Neural cell (in vitro differentiated cells): ENCODE measurements around the gene KRT74.

ENCODE experiments used
- EP300 ChIP-seq: fragments of 450-650 bp; conservative IDR thresholded peaks from 2 replicates; pipeline ENCODE4 v1.6.1; 2014; ENCODE audit warnings: antibody characterized with exemption, mild to moderate bottlenecking, moderate library complexity; ENCODE audit not compliant: poor library complexity, severe bottlenecking
- EZH2 ChIP-seq: fragments of 200-600, 300-800 bp; shearing (Covaris generic), sonication (generic); IDR thresholded peaks from 2 replicates; pipeline ENCODE4 v1.6.1; 2014; ENCODE audit warnings: antibody characterized with exemption, low read length, borderline replicate concordance, mild to moderate bottlenecking; ENCODE audit not compliant: insufficient read depth, poor library complexity, severe bottlenecking
- POLR2AphosphoS5 ChIP-seq: IDR thresholded peaks from 2 replicates; pipeline ENCODE4 v1.6.1; 2012
- RAD21 ChIP-seq: fragments of 450-650 bp; conservative IDR thresholded peaks from 2 replicates; pipeline ENCODE4 v1.6.1; 2014; ENCODE audit warnings: antibody characterized with exemption, mild to moderate bottlenecking, moderate library complexity
- SMC3 ChIP-seq: fragments of 450-650 bp; conservative IDR thresholded peaks from 2 replicates; pipeline ENCODE4 v1.6.1; 2014; ENCODE audit warnings: antibody characterized with exemption, mild to moderate bottlenecking, moderate library complexity; ENCODE audit not compliant: poor library complexity
- TAF1 ChIP-seq: IDR thresholded peaks from 2 replicates; pipeline ENCODE4 v1.6.1; 2012; ENCODE audit warnings: low read depth
- TF ChIP-seq, protein P1 (sequence below): IDR thresholded peaks from 2 replicates; pipeline ENCODE4 v1.6.1; 2012; ENCODE audit warnings: borderline replicate concordance
- TF ChIP-seq, protein P2 (sequence below): fragments of 450-650 bp; IDR thresholded peaks from 2 replicates; pipeline ENCODE4 v1.5.1; 2014; ENCODE audit warnings: antibody characterized with exemption, mild to moderate bottlenecking, moderate library complexity; ENCODE audit not compliant: poor library complexity, severe bottlenecking

DNA sequence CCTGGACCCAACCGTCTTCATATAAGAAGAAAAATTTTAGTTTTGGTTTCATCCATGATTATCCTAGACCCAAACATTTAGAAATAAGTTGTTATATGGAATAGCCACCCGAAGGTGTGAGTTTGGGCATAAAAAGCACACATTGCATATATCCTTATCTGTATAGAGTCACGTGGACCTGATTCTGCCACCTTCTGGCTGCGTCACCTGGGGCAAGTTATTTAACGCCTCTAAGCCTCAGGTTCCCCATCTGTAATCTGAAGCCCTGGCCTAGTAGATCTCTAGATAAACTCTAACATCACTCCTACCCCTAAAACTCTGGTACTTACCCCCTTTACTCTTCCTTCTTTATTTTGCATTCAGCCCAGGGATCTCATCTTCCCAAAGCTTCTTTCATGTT lies 39.2 kb downstream of the KRT74 start:
- TF ChIP-seq, protein P1, sequence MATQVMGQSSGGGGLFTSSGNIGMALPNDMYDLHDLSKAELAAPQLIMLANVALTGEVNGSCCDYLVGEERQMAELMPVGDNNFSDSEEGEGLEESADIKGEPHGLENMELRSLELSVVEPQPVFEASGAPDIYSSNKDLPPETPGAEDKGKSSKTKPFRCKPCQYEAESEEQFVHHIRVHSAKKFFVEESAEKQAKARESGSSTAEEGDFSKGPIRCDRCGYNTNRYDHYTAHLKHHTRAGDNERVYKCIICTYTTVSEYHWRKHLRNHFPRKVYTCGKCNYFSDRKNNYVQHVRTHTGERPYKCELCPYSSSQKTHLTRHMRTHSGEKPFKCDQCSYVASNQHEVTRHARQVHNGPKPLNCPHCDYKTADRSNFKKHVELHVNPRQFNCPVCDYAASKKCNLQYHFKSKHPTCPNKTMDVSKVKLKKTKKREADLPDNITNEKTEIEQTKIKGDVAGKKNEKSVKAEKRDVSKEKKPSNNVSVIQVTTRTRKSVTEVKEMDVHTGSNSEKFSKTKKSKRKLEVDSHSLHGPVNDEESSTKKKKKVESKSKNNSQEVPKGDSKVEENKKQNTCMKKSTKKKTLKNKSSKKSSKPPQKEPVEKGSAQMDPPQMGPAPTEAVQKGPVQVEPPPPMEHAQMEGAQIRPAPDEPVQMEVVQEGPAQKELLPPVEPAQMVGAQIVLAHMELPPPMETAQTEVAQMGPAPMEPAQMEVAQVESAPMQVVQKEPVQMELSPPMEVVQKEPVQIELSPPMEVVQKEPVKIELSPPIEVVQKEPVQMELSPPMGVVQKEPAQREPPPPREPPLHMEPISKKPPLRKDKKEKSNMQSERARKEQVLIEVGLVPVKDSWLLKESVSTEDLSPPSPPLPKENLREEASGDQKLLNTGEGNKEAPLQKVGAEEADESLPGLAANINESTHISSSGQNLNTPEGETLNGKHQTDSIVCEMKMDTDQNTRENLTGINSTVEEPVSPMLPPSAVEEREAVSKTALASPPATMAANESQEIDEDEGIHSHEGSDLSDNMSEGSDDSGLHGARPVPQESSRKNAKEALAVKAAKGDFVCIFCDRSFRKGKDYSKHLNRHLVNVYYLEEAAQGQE, result no peak
- TF ChIP-seq EZH2, result no peak
- TF ChIP-seq, protein P2, sequence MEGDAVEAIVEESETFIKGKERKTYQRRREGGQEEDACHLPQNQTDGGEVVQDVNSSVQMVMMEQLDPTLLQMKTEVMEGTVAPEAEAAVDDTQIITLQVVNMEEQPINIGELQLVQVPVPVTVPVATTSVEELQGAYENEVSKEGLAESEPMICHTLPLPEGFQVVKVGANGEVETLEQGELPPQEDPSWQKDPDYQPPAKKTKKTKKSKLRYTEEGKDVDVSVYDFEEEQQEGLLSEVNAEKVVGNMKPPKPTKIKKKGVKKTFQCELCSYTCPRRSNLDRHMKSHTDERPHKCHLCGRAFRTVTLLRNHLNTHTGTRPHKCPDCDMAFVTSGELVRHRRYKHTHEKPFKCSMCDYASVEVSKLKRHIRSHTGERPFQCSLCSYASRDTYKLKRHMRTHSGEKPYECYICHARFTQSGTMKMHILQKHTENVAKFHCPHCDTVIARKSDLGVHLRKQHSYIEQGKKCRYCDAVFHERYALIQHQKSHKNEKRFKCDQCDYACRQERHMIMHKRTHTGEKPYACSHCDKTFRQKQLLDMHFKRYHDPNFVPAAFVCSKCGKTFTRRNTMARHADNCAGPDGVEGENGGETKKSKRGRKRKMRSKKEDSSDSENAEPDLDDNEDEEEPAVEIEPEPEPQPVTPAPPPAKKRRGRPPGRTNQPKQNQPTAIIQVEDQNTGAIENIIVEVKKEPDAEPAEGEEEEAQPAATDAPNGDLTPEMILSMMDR, result no peak
- TF ChIP-seq RAD21, result no peak
- TF ChIP-seq POLR2AphosphoS5, result no peak
- no peak for TF ChIP-seq TAF1
- TF ChIP-seq EP300, result no peak
- no peak for TF ChIP-seq SMC3
